IMR-90 (cell line): ENCODE results near the gene TRO.

Experiments
- POLR2A ChIP-seq: IDR thresholded peaks from 2 replicates; pipeline ENCODE4 v1.6.1; 2012; ENCODE audit warnings: mild to moderate bottlenecking, low read depth, low read length
- TF ChIP-seq, protein P1 (sequence below): fragments of 150-350 bp; IDR thresholded peaks from 2 replicates; pipeline ENCODE4 v1.6.1; 2016; ENCODE audit warnings: low read depth, mild to moderate bottlenecking, low read length, moderate library complexity, borderline replicate concordance
- TF ChIP-seq, protein P2 (sequence below): conservative IDR thresholded peaks from 2 replicates; pipeline ENCODE4 v1.5.1; 2012; ENCODE audit warnings: mild to moderate bottlenecking, low read depth, low read length, improper control_type of control experiment

DNA sequence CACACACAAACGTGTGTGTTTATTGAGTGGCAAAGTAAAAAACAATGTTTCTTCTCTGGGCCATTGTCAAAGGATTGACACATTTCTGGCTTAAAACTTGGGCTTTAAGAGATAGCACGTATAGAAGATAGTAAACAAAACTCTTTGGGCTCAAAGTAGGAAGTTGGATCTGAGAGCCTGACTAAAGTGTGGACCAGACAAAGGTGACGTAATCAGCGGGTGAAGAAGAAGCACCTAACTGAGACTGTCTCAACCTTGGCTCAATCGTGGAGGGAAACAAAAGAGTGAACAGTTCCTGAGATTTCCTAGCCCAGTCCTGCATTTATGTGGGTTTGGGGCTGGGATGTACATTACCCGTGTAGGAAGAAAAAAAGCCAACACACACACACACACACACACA is 59.7 kb downstream of the TRO start:
- TF ChIP-seq, protein P1, sequence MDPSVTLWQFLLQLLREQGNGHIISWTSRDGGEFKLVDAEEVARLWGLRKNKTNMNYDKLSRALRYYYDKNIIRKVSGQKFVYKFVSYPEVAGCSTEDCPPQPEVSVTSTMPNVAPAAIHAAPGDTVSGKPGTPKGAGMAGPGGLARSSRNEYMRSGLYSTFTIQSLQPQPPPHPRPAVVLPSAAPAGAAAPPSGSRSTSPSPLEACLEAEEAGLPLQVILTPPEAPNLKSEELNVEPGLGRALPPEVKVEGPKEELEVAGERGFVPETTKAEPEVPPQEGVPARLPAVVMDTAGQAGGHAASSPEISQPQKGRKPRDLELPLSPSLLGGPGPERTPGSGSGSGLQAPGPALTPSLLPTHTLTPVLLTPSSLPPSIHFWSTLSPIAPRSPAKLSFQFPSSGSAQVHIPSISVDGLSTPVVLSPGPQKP, result no peak
- TF ChIP-seq, protein P2, sequence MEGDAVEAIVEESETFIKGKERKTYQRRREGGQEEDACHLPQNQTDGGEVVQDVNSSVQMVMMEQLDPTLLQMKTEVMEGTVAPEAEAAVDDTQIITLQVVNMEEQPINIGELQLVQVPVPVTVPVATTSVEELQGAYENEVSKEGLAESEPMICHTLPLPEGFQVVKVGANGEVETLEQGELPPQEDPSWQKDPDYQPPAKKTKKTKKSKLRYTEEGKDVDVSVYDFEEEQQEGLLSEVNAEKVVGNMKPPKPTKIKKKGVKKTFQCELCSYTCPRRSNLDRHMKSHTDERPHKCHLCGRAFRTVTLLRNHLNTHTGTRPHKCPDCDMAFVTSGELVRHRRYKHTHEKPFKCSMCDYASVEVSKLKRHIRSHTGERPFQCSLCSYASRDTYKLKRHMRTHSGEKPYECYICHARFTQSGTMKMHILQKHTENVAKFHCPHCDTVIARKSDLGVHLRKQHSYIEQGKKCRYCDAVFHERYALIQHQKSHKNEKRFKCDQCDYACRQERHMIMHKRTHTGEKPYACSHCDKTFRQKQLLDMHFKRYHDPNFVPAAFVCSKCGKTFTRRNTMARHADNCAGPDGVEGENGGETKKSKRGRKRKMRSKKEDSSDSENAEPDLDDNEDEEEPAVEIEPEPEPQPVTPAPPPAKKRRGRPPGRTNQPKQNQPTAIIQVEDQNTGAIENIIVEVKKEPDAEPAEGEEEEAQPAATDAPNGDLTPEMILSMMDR, result no peak
- no peak for TF ChIP-seq POLR2A
